Mucosa of descending colon (tissue), 3 donors: ENCODE data around the gene MYO10. TPM values are rescaled to one million over a fixed set of nuclear protein-coding genes. Genes with fewer than 3 reads are reported as not detected.
A peak's percentile ranks its signal among the peaks of the same experiment; 100 is the strongest.

Experiments
- ATAC-seq: fragments of 200-7000 bp; cut with Tn5 transposase; one replicate; pipeline ENCODE4 v1.9.1; 2020; ENCODE audit warnings: mild to moderate bottlenecking, moderate library complexity
- DNase-seq, 3 donors: peaks; one replicate each; pipeline ENCODE4 v3.0.0-alpha.2; 2020
- H3K36me3 ChIP-seq: fragments of 200-600 bp; one replicate; pipeline ENCODE4 v1.8.0; 2021; ENCODE audit warnings: low read depth, mild to moderate bottlenecking
- H3K4me1 ChIP-seq: fragments of 200-600 bp; one replicate; pipeline ENCODE4 v1.8.0; 2021; ENCODE audit warnings: low read depth, mild to moderate bottlenecking
- H3K4me3 ChIP-seq: fragments of 200-600 bp; one replicate; pipeline ENCODE4 v1.8.0; 2021; ENCODE audit warnings: mild to moderate bottlenecking
- H3K9me3 ChIP-seq: fragments of 200-600 bp; one replicate; pipeline ENCODE4 v1.8.0; 2021; ENCODE audit warnings: mild to moderate bottlenecking
- CTCF ChIP-seq: fragments of 200-600 bp; IDR thresholded peaks from one replicate; pipeline ENCODE4 v1.8.0; 2022; ENCODE audit warnings: antibody characterized with exemption, mild to moderate bottlenecking
- intact Hi-C, 2 donors: fragments of 100-400 bp; cut with DNase I in 1 of 2; cut with micrococcal nuclease in 1 of 2; formaldehyde crosslinking; loops; one replicate each; pipeline versions ENCODE4 v1.11.0 to v1.11.1; 2022; cut with DNase I, micrococcal nuclease
- total RNA-seq, 3 donors: library from RNA; stranded (reverse); fragmentation: NEBNext Ultra II Directional in 2 of 3; extraction: Animal tissue kit (Norgen Biotek cat#: 25700) in 2 of 3; gene quantifications; one replicate each; pipeline versions ENCODE4 v1.2.1 to v1.2.4, GENCODE V29; 2021 to 2023
- donor health status: DM: no; HTN: no; CAD: no; lungs with moderate emphysema.
- donor health status: DM: no; HTN: no; CAD: no.
- donor health status: DM: no; HTN: yes; CAD: no.

The MYO10 gene
- total RNA-seq, 3 donors from 2014 or later = 29.4 to 87.8 (median 61.3) TPM

DNA sequence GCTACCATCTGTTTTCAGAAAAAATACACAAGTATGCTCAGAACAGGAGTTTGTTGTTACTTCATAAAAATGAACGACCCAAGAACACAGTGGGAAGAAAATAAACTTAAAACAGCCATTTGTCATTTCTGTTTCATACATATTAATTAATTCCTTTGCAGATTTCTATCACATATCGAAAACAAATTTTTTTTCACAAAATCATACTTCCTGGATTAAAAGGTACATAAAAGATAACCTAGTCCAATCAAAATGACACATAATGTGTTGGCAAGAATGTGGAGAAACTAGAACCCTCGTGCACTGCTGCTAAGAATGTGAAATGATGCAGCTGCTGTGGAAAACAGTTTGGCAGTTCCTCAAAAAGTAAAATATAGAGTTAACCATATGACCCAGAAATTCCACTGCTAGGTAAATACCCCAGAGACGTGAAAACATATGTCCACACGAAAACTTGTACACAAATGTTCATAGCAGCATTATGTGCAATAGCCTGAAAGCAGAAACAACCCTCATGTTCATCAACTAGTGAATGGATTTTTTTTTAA, 46.0 kb downstream of the MYO10 start:
- ATAC-seq = no peak
- Histone ChIP-seq H3K9me3 (no peaks in the 10 kb centered on the region), H3K4me3 (no peak overlapping the region), H3K4me1 (peaks cover 40% of the 10 kb centered on the region), H3K36me3 (no peaks in the 10 kb centered on the region)
- intact Hi-C loops = no loop called here
- DNase-seq = no peak
- no peak for TF ChIP-seq CTCF

GRCh38 chr5:16889203-16889971, 46.7 kb downstream of the MYO10 start:
- peak; percentile 51 for ATAC-seq
- H3K4me3 ChIP-seq = no peak overlapping the region
- no peak for TF ChIP-seq CTCF
- no peaks in the 10 kb centered on the region for H3K9me3 ChIP-seq
- no peak for DNase-seq
- peaks cover 42% of the 10 kb centered on the region for H3K4me1 ChIP-seq
- intact Hi-C loops = no loop called here
- no peaks in the 10 kb centered on the region for H3K36me3 ChIP-seq

DNA sequence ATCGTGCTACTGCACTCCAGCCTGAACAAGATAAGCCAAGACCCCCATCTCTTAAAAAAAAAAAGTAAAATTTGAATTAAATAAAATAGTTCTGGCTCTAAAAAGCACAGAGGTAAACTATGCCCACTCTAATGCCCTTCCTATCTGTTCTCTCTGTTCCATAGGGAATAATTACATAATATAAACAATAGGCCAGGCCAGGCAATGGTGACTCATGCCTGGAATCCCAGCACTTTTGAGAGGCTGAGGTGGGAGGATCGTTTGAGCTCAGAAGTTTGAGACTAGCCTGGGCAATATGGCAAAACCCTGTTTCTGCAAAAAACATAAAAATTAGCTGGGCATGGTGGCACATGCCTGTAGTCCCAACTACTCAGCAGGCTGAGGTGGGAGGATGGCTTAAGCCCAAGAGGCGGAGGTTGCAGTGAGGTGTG, 47.4 kb downstream of the MYO10 start:
- Histone ChIP-seq H3K36me3 (no peaks in the 10 kb centered on the region), H3K4me3 (no peak overlapping the region), H3K9me3 (no peaks in the 10 kb centered on the region), H3K4me1 (peaks cover 47% of the 10 kb centered on the region)
- peak; percentile 55 for ATAC-seq
- DNase-seq = no peak
- no peak for TF ChIP-seq CTCF
- intact Hi-C loops = no loop called here

DNA sequence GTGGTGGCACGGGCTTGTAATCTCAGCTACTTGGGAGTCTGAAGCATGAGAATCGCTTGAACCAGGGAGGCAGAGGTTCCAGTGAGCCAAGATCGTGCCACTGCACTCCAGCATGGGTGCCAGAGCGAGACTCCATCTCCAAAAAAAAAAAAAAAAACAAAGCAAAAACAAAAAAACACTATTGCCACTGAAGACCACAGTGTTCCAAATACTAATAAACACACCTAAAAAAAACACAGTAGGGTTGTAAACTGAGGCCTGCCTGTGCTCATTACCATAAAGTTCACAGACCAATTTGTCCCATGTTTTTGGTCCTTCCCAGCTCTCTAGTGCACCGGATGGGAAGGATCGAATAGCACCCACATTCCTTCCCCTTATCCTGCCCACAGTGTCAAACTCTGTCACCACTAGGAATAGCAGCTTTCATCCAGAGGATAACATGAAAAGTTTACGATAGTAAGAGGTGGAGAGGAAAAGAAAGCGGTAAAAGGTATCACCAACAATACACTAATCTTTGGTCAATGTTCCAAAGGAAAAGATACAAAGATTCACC, 49.2 kb downstream of the MYO10 start:
- no peak for DNase-seq
- no peak for TF ChIP-seq CTCF
- Histone ChIP-seq H3K36me3 (no peaks in the 10 kb centered on the region), H3K4me3 (no peak overlapping the region), H3K4me1 (peaks cover 50% of the 10 kb centered on the region), H3K9me3 (no peaks in the 10 kb centered on the region)
- no peak for ATAC-seq
- intact Hi-C loops = no loop called here

DNA sequence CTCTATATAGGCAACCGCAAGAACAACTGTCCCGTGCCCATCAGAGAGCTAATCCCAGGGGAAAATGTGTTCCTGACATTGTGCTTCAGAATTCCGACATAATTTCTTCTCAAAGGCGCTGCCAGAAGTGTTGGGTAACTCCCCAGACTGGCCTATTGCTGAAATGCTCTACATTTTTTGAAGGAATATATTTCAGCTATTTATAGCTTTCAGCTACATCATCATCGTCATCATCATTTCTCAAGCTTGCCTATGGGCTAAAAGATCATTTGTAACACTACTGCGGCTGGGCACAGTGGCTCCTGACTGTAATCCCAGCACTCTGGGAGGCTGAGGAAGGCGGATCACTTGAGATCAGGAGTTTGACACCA, 49.7 kb downstream of the MYO10 start:
- no peak for TF ChIP-seq CTCF
- H3K4me1 ChIP-seq = peaks cover 50% of the 10 kb centered on the region
- no peaks in the 10 kb centered on the region for H3K9me3 ChIP-seq
- no peaks in the 10 kb centered on the region for H3K36me3 ChIP-seq
- intact Hi-C loops = no loop called here
- H3K4me3 ChIP-seq = no peak overlapping the region
- DNase-seq (no peak), ATAC-seq (no peak)
